OCI-LY1 (cell line): ENCODE data around the gene MS4A2.

Experiments used
- CTCF ChIP-seq: fragments of 200-600 bp; sonication (generic), shearing (Covaris generic); IDR thresholded peaks from 2 replicates; pipeline ENCODE4 v1.5.1; 2017; ENCODE audit warnings: mild to moderate bottlenecking, antibody characterized with exemption, low read length, moderate library complexity, mixed read lengths
- EZH2 ChIP-seq: fragments of 200-600 bp; sonication (generic), shearing (Covaris generic); IDR thresholded peaks from 2 replicates; pipeline ENCODE4 v1.8.0; 2017; ENCODE audit warnings: borderline replicate concordance, mixed run types, mild to moderate bottlenecking, antibody characterized with exemption, low read length, moderate library complexity, mixed read lengths

GRCh38 chr11:60143768-60144167 is 55.3 kb downstream of the MS4A2 start:
- TF ChIP-seq CTCF (no peak), EZH2 (no peak)
